OCI-M1 (cell line): ENCODE results near the gene IRAK1.

Experiments used
- DNase-seq: peaks from one replicate; lab custom pipeline; 2025; lab: John Stamatoyannopoulos, UW

The IRAK1 gene

GRCh38 chrX:154019633-154020528, at the start of gene IRAK1:
Gene IRAK1 (minus strand): TSS chrX:154019902. CDS start chrX:154019812, 90 bp downstream.
- DNase-seq: peak; percentile 71

GRCh38 chrX:154068560-154068959, 48.9 kb upstream of the IRAK1 start:
- no peak for DNase-seq

DNA sequence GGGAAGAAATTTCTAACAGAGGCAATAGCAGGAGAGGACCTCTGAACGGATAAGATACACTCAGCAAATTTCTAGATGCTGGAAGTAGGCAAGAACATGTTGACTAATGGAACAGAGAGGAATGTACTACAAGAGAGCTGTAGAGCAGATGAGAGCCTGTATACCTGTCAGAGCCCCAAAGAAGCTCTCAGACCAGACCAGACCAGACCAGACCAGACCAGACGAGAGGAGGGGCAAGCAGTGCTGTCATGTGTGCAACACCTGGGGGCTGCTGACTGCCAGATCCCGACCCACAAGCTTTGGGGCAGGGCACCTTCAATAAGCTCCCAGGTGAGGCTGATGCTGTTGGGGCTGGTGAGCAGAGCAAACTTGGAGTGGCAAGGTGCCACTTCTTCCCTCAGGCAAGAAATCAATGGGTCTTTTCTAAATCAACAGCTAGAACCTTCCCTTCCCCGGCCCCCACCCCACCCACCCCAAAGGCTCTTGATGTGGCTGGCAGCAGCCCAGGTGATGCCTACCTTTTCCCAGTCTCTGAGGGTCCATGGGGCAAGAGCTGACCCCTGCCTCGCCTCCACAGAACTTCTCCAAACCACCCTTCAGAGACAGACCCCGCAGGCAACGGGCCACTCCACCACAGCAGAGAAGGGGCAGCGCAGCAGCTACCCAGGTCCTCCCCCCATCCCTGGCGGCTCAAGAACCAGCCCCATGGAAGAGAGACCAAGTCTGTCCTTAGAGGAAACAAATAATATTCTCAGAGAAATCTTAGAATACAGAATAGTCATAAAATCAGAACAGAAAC, 45.1 kb upstream of the IRAK1 start:
- no peak for DNase-seq

DNA sequence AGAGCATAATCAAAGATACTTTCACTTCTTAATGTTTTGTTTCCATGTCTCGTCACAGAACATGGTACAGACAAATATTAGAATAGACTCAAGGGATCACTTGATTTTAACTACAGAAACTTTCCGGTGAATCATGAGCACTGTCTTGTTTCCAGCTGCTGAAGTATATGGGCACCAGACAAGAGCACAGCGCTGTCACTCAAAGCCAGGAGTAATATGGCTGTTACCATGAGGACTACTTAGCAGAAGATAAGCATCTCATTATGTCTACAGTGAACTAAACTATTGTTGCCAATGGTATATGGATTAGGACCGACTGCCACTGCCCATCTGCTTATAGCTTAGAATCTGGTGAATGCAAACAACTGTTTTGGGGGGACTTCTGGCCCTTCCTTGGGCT, 43.5 kb upstream of the IRAK1 start:
- no peak for DNase-seq

DNA sequence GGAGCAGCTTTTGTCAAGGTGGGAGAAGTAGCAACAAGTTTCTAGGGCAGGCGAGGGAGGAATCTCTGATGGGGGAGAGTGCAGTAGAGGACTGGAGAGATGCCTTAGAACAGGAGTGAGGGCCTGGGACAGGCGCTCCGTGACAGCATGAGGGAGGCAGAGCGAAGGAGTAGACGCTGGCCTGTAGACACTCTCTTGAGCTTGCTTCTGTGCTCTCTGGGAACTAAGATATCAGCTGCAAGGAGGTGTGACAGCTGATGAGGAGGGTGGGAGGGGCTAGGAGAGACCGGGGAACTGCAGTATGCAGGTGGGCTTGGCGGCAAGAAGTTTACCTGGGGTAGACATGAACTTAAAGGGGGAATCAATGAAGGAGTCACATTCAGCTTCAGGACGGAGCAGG, 42.1 kb upstream of the IRAK1 start:
- DNase-seq: no peak

DNA sequence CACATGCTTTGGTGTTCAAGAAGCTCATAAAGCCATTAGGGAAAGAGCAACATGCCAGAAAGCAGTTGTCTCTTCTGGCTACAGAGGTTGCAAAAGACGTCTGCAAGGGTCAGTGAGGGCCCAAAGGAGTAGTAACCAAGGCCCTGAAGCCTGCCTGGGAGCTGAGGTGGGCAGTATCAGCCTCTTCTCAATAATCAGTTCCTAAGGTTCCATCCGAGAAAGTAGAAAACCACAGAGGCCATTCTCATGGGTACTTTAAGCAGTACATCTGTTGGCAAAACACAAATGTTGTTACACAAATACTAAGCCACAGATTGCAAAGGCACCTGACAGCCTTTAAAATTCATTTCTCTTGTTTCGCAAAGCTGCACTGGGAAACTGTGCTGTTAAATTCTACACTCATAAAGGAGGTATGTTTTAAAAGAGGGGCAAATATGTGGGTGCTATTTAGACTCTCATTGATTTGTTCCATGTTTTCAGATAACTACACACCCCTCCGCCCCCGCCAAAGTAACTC, 40.1 kb upstream of the IRAK1 start:
- no peak for DNase-seq

DNA sequence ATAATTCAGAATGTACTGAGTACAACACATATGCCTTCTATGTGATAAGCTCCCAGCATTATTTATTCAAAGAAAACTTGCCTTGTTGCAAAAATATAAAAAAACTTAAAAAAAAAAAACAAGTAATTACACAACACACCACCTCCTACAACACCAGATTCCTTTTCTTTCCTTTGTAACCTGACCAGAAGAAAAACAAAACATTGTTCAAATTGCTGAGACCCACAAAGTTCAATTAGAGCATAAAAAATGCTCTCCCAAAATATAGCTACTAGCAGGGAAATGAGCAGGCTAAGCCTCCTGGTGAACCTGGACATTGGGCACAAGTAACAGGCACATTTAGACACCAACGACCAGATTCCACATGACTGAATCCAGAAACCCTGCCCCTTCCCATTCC, 39.5 kb upstream of the IRAK1 start:
- DNase-seq: no peak

- DNase-seq: no peak
Measured at GRCh38 chrX:154058214-154058997, 38.7 kb upstream of the IRAK1 start.

- no peak for DNase-seq
Measured at GRCh38 chrX:154057791-154058190, 38.1 kb upstream of the IRAK1 start.

- peak; percentile 20 for DNase-seq
Measured at GRCh38 chrX:154056770-154057241, 37.1 kb upstream of the IRAK1 start.

GRCh38 chrX:154051201-154051810, 31.6 kb upstream of the IRAK1 start:
- peak; percentile 73 for DNase-seq

DNA sequence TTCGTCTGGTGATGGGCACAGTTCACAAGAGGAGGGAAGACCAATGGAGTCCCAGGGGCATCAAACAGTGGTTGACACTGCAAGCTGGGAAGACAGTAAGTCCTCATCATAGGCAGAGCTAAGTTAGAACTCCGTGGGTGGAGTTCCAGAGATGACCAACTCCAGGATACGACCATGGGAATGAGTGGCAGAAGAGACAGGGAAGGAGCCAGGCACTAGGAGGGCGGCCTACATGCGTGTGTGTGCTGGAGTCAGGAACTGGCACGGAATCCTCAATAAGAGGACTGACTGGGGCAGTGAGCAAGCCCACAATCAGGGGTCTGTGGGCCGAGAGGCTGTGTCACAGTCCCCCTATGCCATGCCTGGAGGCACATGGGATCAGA, 30.4 kb upstream of the IRAK1 start:
- no peak for DNase-seq

DNA sequence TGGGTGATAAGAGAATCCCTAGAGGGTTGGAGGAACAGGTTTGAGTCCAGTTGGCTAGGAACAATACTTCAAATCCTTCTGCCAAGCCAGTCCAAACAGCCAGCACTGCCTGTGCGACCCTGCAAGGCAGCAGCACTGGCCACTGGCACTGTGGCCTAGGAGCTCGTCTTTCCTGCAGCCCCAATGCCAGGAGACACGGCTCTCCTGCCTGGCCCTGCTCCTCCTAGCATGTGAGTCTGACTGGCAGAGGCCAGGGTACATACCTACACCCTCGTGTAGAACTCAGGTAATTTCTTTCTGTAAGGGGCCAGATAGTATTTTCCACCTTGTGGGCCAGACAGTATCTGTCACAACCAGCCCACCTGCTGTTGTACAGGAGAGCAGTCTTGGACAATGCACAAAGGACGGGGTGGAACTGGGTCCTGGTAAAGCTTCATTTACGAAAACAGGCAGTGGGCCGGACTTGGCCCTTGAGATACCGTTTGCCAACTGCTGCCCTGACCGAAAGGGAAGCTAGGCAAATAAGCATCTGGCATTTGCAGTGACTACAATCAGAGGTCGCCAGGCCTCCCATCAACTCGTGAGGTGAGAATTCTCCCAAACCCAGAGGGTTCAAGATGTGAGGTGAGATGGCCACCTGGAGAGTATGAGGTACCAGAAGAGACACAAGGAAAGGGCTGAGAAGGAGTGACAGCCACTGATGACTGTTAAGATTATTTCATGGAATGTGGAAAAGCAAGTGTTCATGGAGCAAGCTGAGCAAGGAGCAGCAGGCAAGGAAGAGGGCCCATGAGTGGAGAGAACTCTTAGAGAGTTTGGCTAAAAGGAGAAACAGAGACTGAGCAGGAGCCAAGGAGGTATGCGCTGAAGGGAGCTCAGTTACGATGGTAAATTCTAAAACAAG, 29.8 kb upstream of the IRAK1 start:
- no peak for DNase-seq

DNA sequence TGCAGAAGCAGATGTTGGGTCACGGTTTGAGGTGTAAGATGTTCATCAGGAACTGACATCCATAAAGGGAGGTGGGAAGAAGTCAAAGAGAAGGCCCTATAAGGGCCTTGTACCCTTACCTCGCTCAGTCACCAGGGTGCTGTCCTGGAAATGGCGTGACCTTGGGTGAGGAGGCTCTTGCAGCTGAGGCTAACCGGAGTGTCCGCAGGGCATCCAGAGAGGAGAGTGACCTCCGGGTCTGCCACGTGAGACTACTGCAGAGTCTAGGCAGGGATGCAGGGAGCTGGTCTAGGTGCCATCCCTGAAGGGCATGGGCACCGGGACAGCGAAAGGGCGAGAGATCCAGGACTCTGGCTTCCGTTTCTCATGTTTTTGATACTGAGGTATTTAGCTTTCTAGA, 28.7 kb upstream of the IRAK1 start:
- DNase-seq: no peak

GRCh38 chrX:154046940-154047610, 27.4 kb upstream of the IRAK1 start:
- DNase-seq: no peak

DNA sequence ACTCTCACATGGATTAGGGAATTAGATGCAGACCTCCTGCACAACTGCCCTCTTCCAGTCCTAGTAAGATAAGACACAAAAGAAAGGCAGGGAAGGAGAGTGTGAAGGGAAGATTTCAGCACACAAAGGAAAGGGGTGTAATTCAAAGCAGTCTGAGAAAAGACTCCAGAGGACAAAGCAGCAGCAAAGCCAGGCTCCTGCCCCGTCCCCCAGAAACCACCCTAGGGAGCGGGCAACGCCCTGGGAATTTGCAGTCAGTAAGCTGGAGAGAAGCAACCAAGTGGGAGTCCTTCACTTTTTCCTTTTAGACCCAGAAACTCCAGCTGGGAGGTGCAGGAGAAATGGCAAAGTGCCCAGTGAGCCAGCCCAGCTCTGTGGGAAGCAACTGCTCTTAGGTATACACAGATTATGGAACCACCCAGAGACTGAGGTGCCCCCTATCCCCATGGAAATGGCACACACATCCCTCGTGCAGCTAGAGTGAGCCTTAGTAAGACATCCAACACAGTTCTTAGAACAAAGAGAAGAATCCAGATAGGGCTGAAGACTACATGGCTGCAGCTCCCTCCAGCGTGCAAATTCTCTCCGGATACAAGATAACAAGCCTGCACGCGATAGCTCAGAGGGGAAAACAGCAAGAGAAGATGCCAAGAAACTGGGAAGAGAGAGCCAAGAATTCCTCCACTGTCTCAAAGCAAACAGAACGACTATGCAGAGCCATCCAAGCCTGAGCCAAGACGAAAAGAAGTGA, 26.5 kb upstream of the IRAK1 start:
- no peak for DNase-seq

DNA sequence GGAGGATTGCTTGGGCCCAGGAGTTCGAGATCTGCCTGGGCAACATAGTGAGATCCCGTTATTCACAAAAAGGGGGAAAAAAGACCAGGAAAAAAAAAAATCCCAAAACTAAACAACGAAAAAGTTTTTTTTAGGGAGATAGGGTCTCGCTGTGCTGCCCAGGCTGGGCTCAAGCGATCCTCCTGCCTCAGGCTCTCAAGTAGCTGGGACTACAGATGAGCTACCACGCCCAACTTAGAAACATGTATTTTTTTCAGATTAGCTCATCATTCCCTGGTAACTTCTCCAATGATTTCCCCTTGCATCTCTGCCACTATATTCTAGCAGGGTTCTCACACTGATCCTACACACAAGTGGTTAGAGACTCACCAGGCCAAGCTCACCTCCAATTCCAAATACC, 24.4 kb upstream of the IRAK1 start:
- DNase-seq: no peak

DNA sequence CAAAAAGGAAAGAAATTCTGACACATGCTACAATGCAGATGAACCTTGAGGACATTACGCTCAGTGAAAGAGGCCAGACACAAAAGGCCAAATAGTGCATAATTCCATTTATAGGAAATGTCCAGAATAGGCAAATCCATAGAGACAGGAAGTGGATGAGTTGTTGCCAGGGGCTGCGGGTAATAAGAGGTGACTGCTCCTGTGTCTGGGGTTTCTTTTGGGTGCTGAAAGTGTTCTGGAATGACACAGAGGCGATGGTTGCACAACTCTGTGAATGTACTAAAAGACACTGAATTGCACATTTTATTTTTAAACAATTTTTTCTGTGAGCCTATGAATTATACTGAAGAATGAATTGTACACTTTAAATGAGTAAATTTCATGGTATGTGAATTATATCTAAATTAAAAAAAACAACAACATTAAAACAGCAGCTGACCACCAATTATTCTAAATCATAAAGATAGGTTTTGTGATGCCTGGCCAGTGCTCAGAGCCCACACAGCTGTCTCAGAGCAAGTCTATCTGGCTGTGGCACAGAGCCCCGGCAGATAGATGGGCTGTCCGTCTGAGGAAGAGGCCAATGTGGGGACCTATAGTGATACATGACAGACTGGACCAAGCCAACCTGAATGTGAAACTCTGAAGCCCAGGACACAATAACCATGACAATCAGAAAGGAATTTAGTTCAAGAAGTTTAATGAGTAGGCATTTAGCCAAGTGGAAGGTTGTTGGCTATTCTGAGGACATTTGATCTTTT, 23.5 kb upstream of the IRAK1 start:
- DNase-seq: no peak
